ENCODE results near the gene PTBP3. TPM values are rescaled to one million over a fixed set of nuclear protein-coding genes. Genes with fewer than 3 reads are reported as not detected.

PTBP3 gene
- total RNA-seq, 1 donor from 2014 or later, result 108 TPM

DNA sequence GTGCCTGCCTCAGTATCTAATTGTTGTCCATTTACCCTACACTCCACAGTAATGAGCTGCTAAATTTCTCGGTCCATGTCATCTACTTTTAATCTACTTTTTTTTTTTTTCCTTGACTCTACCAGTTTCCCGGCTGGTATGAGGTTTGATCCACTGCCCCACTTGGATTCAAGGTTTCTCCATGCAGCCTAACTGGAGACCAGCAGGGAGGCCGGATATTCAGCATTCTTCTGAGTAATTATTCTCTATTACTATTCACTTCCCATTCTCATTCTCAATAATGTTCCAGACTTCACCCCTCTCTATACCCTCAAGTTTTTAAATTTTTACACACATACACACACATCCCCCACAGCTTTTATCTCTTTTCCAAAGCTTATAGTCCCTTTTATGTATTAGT lies 107.3 kb downstream of the PTBP3 start:
- Histone ChIP-seq H2AFZ (ENCODE audit: low read depth, low read length) (no peak overlapping the region), H3K9me3 (ENCODE audit: insufficient read depth, low read depth, low read length) (no peaks in the 10 kb centered on the region), H3K27ac (ENCODE audit: low read depth, low read length) (no peak overlapping the region), H3K79me2 (ENCODE audit: insufficient read depth, low read length) (no peaks in the 10 kb centered on the region), H3K27me3 (ENCODE audit: insufficient read depth, low read length) (no peaks in the 10 kb centered on the region), H3K36me3 (ENCODE audit: insufficient read depth, low read length) (peaks cover 20% of the 10 kb centered on the region), H3K4me3 (ENCODE audit: insufficient read depth, low read depth, low read length) (no peak overlapping the region), H3K9ac (ENCODE audit: low read length) (no peak overlapping the region), H3K4me2 (ENCODE audit: low read length) (no peak overlapping the region), H4K20me1 (ENCODE audit: insufficient read depth, low read length) (no peaks in the 10 kb centered on the region), H3K4me1 (ENCODE audit: insufficient read depth, low read length) (peaks cover 18% of the 10 kb centered on the region)
- TF ChIP-seq EZH2 (IDR thresholded peaks at IDR 0.05; ENCODE audit: insufficient read depth, low read length), result no peak
- no peak for TF ChIP-seq CTCF (IDR thresholded peaks at IDR 0.05; ENCODE audit: insufficient read depth, low read depth, low read length)
- H3K9me3 Mint-ChIP-seq (ENCODE audit: unreplicated experiment), result no peaks in the 10 kb centered on the region
- DNase-seq (ENCODE audit: low read depth) (no peak), FAIRE-seq (no peak)
- H3K27ac Mint-ChIP-seq (ENCODE audit: unreplicated experiment), result no peak overlapping the region
- H3K27me3 Mint-ChIP-seq (ENCODE audit: low read depth, unreplicated experiment), result no peaks in the 10 kb centered on the region
- H3K36me3 Mint-ChIP-seq (ENCODE audit: low read depth, unreplicated experiment), result peaks cover 14% of the 10 kb centered on the region
- peaks cover 6% of the 10 kb centered on the region for H3K4me1 Mint-ChIP-seq (ENCODE audit: low read depth, unreplicated experiment)
- H3K4me3 Mint-ChIP-seq (ENCODE audit: unreplicated experiment), result no peak overlapping the region

GRCh38 chr9:112224401-112225289 lies 108.8 kb downstream of the PTBP3 start:
- Mint-ChIP-seq H3K27ac (ENCODE audit: unreplicated experiment) (peak overlapping the region; percentile 31), H3K4me3 (ENCODE audit: unreplicated experiment) (no peak overlapping the region), H3K4me1 (ENCODE audit: low read depth, unreplicated experiment) (peaks cover 10% of the 10 kb centered on the region), H3K9me3 (ENCODE audit: unreplicated experiment) (no peaks in the 10 kb centered on the region), H3K36me3 (ENCODE audit: low read depth, unreplicated experiment) (peaks cover 12% of the 10 kb centered on the region), H3K27me3 (ENCODE audit: low read depth, unreplicated experiment) (no peaks in the 10 kb centered on the region)
- H3K79me2 ChIP-seq (ENCODE audit: insufficient read depth, low read length), result no peaks in the 10 kb centered on the region
- H2AFZ ChIP-seq (ENCODE audit: low read depth, low read length), result no peak overlapping the region
- TF ChIP-seq EZH2 (IDR thresholded peaks at IDR 0.05; ENCODE audit: insufficient read depth, low read length) (no peak), CTCF (IDR thresholded peaks at IDR 0.05; ENCODE audit: insufficient read depth, low read depth, low read length) (no peak)
- peak overlapping the region; percentile 24 for H3K9ac ChIP-seq (ENCODE audit: low read length)
- FAIRE-seq (peak; percentile 85), DNase-seq (ENCODE audit: low read depth) (peak; percentile 70)
- peak overlapping the region; percentile 64 for H3K4me2 ChIP-seq (ENCODE audit: low read length)
- no peak overlapping the region for H3K4me3 ChIP-seq (ENCODE audit: insufficient read depth, low read depth, low read length)
- H4K20me1 ChIP-seq (ENCODE audit: insufficient read depth, low read length), result no peaks in the 10 kb centered on the region
- H3K27me3 ChIP-seq (ENCODE audit: insufficient read depth, low read length), result no peaks in the 10 kb centered on the region
- H3K9me3 ChIP-seq (ENCODE audit: insufficient read depth, low read depth, low read length), result no peaks in the 10 kb centered on the region
- peak overlapping the region; percentile 75 for H3K27ac ChIP-seq (ENCODE audit: low read depth, low read length)
- H3K36me3 ChIP-seq (ENCODE audit: insufficient read depth, low read length), result peaks cover 20% of the 10 kb centered on the region
- H3K4me1 ChIP-seq (ENCODE audit: insufficient read depth, low read length), result peaks cover 18% of the 10 kb centered on the region

- H3K4me3 ChIP-seq (ENCODE audit: insufficient read depth, low read depth, low read length), result no peak overlapping the region
- H3K9ac ChIP-seq (ENCODE audit: low read length), result no peak overlapping the region
- peaks cover 10% of the 10 kb centered on the region for H3K36me3 Mint-ChIP-seq (ENCODE audit: low read depth, unreplicated experiment)
- H3K36me3 ChIP-seq (ENCODE audit: insufficient read depth, low read length), result peaks cover 7% of the 10 kb centered on the region
- no peak for TF ChIP-seq EZH2 (IDR thresholded peaks at IDR 0.05; ENCODE audit: insufficient read depth, low read length)
- no peak for TF ChIP-seq CTCF (IDR thresholded peaks at IDR 0.05; ENCODE audit: insufficient read depth, low read depth, low read length)
- no peaks in the 10 kb centered on the region for H3K4me1 ChIP-seq (ENCODE audit: insufficient read depth, low read length)
- H4K20me1 ChIP-seq (ENCODE audit: insufficient read depth, low read length), result no peaks in the 10 kb centered on the region
- FAIRE-seq, result no peak
- no peak overlapping the region for H3K4me2 ChIP-seq (ENCODE audit: low read length)
- no peaks in the 10 kb centered on the region for H3K79me2 ChIP-seq (ENCODE audit: insufficient read depth, low read length)
- H3K27me3 Mint-ChIP-seq (ENCODE audit: low read depth, unreplicated experiment), result no peaks in the 10 kb centered on the region
- no peaks in the 10 kb centered on the region for H3K9me3 Mint-ChIP-seq (ENCODE audit: unreplicated experiment)
- peaks cover 17% of the 10 kb centered on the region for H3K4me1 Mint-ChIP-seq (ENCODE audit: low read depth, unreplicated experiment)
- H3K9me3 ChIP-seq (ENCODE audit: insufficient read depth, low read depth, low read length), result no peaks in the 10 kb centered on the region
- no peak overlapping the region for H3K27ac ChIP-seq (ENCODE audit: low read depth, low read length)
- DNase-seq (ENCODE audit: low read depth), result no peak
- H3K27me3 ChIP-seq (ENCODE audit: insufficient read depth, low read length), result no peaks in the 10 kb centered on the region
- no peak overlapping the region for H2AFZ ChIP-seq (ENCODE audit: low read depth, low read length)
- H3K27ac Mint-ChIP-seq (ENCODE audit: unreplicated experiment), result no peak overlapping the region
- H3K4me3 Mint-ChIP-seq (ENCODE audit: unreplicated experiment), result no peak overlapping the region
Observed at GRCh38 chr9:112218908-112219307, 114.5 kb downstream of the PTBP3 start.

Measured in astrocyte (in vitro differentiated cells and primary cell).